Panc1 (cell line): ENCODE results near the gene DNAH7.

Experiments
- TCF7L2 ChIP-seq: IDR thresholded peaks from 2 replicates; pipeline ENCODE4 v1.6.1; 2011; ENCODE audit warnings: mild to moderate bottlenecking, low read depth, low read length, inconsistent platforms
- TF ChIP-seq, protein P1 (sequence below): fragments of 450-650 bp; IDR thresholded peaks from 2 replicates; pipeline ENCODE4 v1.5.1; 2017; ENCODE audit warnings: mild to moderate bottlenecking

DNA sequence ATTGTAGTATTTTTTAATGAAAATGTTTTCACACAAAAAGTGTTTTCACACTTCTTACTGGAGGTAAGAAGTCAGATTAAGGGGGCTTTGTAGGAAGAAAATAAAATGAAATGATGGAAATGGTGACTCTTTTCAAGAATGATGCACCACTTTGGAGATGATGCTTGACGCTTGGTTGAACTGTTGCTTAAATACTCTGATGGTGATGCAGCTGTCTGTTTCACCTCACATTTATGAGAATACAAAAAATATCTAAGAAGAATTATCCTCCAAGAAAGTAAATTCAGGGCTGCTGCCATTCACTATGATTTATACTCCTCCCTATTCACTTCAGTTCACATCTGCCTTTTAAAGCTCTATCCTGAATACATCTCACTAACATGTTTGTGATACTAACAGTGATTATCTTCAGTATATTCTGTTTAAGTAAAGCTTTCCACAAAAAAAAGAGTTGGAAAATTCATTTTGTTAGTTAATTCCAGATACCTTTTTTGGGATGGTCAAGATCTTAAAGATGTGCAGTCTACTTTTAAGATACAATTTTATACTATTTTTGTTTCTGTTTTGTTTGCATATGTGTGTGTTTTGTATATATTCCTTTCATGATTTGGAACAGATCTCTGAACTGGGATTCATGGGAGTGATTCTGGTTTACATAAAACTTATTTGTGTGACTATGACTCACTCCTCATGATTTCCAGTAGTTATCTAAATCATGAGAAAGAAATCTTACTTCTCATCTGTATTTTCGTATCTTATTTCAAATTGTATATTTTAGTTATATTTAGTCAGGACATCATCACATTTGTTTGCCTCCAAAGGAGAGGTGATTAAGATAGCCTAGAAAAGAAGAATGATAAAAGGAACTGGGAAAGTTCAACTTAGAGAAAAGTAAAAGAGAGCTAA is 358.5 kb downstream of the DNAH7 start:
- TF ChIP-seq, protein P1, sequence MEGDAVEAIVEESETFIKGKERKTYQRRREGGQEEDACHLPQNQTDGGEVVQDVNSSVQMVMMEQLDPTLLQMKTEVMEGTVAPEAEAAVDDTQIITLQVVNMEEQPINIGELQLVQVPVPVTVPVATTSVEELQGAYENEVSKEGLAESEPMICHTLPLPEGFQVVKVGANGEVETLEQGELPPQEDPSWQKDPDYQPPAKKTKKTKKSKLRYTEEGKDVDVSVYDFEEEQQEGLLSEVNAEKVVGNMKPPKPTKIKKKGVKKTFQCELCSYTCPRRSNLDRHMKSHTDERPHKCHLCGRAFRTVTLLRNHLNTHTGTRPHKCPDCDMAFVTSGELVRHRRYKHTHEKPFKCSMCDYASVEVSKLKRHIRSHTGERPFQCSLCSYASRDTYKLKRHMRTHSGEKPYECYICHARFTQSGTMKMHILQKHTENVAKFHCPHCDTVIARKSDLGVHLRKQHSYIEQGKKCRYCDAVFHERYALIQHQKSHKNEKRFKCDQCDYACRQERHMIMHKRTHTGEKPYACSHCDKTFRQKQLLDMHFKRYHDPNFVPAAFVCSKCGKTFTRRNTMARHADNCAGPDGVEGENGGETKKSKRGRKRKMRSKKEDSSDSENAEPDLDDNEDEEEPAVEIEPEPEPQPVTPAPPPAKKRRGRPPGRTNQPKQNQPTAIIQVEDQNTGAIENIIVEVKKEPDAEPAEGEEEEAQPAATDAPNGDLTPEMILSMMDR: no peak
- TF ChIP-seq TCF7L2: no peak
